HG02763 (cell line): ENCODE results near the gene FOXG1.

Experiments
- ATAC-seq: cut with Tn5 transposase; IDR thresholded peaks from one replicate; pipeline ENCODE4 v1.9.1; 2021; ENCODE audit warnings: mild to moderate bottlenecking, moderate library complexity; ENCODE audit not compliant: unreplicated experiment

Gene FOXG1

GRCh38 chr14:28766469-28766955 is at the start of gene FOXG1:
Gene FOXG1, plus strand, starts transcription at chr14:28766787. Its CDS starts 493 bp downstream, at chr14:28767280.
- ATAC-seq, result no peak

GRCh38 chr14:28719130-28719529 is 47.5 kb upstream of the FOXG1 start:
- ATAC-seq, result no peak

GRCh38 chr14:28731358-28731757 is 35.2 kb upstream of the FOXG1 start:
- ATAC-seq, result no peak

- ATAC-seq, result no peak
These were observed 24.3 kb upstream of the FOXG1 start for GRCh38 chr14:28742171-28742846.

GRCh38 chr14:28744126-28744525 is 22.5 kb upstream of the FOXG1 start:
- ATAC-seq, result no peak

- ATAC-seq, result no peak
These were observed 21.4 kb upstream of the FOXG1 start for GRCh38 chr14:28745176-28745575.

GRCh38 chr14:28746247-28746646 is 20.3 kb upstream of the FOXG1 start:
- ATAC-seq, result no peak

- ATAC-seq, result no peak
These were observed 15.0 kb upstream of the FOXG1 start for GRCh38 chr14:28751467-28752058.

- no peak for ATAC-seq
These were observed 12.2 kb upstream of the FOXG1 start for GRCh38 chr14:28754209-28754985.

- no peak for ATAC-seq
These were observed 11.3 kb upstream of the FOXG1 start for GRCh38 chr14:28755198-28755815.

GRCh38 chr14:28755884-28756268 is 10.7 kb upstream of the FOXG1 start:
- no peak for ATAC-seq

GRCh38 chr14:28756269-28756883 is 10.2 kb upstream of the FOXG1 start:
- ATAC-seq, result no peak

GRCh38 chr14:28756884-28757570 is 9.6 kb upstream of the FOXG1 start:
- no peak for ATAC-seq

- no peak for ATAC-seq
These were observed 8.8 kb upstream of the FOXG1 start for GRCh38 chr14:28757786-28758185.

- no peak for ATAC-seq
These were observed 8.2 kb upstream of the FOXG1 start for GRCh38 chr14:28758253-28758884.

GRCh38 chr14:28758885-28759652 is 7.5 kb upstream of the FOXG1 start:
- no peak for ATAC-seq

- ATAC-seq, result no peak
These were observed 6.8 kb upstream of the FOXG1 start for GRCh38 chr14:28759653-28760313.

GRCh38 chr14:28760431-28760996 is 6.1 kb upstream of the FOXG1 start:
- ATAC-seq, result no peak
